Measurements from ENCODE around the gene GOLGA6A.
A peak's percentile ranks its signal among the peaks of the same experiment; 100 is the strongest.
"Not testable (repeated sequence)": the region's sequence is repeated elsewhere in the genome, so short reads cannot be mapped to it uniquely, and the experiment has no call there.

Gene GOLGA6A

DNA sequence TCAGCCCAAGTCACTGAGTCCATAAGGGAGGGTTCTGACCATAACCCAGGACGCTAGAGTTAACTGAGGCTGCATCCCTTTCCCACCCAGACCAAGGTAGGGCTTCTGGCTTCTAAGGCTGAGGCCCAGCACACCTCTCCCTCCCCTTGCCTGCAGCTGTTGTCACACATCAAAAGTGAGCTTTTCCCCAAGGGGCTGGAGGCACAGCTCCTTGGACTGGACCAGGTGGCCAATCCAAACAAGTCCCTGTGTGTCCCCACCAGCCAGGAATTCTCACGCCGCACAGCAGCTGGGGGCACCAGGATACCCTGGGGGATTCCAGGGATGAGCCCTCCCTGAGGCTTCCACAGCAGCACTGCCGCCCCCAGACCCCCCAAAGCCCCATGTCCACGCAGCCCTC is 25.8 kb upstream of the GOLGA6A start:
- DNase-seq (ENCODE audit: low spot score) = no peak

DNA sequence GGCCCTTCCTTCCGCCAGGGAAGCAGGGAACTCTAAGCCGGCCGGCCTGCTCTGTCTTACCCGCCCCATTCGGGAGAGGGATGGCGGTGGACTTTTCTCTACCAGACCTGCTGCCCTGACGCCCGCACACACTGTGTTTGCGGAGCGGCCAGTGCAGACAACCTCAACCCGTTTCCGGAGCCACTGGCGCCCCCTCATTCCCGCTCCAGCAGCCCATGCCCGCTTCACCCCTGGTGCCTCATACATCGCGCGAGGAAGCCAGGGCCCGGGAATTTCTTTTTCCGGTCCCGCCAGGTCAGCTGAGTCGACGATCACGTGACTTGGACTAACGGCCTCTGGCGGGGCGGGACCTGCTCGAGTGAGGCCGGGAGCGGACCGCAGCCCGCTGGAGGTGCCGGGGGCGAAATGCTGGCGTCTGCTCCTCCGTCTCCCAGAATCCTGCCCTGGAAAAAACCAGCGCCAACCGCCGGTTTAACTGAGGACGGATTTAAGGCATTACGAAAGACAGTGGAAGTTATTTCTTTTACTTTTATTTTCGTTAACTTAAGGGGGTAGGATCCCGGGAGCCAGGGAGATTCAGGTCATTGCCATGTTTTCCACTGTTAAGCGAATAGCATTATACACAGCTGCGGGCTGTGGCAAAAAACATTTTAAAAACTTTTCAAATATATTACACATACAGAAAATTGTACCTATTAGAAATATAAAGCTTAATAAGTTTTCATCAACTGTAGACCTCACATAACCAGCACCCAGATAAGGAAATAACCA is 17.8 kb upstream of the GOLGA6A start:
- peak; percentile 75 for DNase-seq (ENCODE audit: low spot score)

DNA sequence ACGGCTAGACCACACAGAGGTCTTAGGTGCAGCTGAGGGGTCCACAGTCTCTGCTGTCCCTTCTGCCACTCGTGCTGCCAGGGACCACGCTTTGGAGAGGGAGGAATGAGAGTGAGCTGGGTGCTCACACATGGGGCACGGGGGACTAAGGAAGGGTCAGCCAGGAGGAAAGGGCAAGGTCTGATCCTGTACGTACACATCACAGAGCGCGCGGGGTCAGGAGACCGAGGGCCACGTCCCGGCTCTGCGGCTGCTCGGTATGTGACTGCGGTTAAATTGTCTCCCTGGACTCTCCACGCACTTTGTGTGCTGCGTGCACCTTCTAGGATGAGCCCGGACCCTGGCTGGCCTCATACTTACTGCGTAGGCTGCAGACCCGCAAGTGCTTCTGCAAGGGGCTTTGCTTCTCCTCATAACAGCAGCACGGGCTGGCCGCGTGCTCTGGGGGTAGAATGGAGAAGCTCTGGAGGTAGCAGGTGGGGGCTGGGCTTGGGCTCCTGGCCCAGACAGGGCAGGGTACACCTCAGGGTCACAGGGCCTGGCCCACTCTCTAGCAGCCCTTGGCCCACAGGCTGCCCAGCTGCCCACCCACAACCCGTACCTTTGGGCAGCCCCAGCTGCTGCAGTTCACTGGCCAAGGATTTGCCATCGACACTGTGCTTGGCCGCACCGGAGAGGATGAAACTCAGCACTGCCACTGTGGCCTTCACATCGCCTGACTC is 14.6 kb upstream of the GOLGA6A start:
- DNase-seq (ENCODE audit: low spot score) = not testable (repeated sequence)

DNA sequence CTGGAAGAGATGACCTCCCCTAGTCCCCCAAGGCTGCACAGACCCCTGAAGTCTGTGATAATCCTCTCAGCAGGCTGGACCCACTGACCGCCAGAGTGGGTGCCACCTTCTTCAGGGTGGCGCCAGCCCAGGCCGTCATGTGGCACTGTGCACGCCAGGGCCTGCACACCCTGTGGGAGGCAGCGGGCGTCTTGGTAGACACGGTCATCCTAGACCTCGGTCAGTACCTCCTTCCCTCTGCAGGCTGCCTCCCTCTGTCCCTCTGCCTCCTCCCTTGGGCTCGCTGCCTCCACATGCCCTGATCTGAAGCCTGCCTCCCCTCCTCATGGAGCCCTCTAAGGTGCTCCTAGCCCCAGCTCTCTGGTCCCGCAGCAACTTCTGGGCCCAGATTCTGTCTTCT is 13.3 kb upstream of the GOLGA6A start:
- DNase-seq (ENCODE audit: low spot score) = not testable (repeated sequence)

DNA sequence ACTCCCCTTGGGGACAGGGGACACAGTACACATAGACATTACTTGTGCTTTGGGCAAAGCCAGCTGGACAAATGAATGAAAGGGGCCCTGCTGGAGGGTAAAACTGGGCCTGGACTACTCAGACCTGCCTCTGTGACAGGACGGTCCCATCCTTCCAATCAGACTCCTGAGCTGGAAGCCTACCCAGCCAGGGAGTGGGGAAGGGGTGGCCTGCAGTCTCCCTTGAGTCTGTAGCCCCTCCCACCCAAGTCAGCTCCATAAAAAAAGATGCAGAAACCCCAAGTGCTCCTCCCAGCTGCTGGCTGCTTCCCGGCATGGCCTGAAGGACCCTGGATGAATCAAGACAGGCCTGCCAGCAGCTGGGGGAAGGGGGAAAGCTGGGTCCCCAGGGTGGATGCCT is 12.2 kb upstream of the GOLGA6A start:
- not testable (repeated sequence) for DNase-seq (ENCODE audit: low spot score)

DNA sequence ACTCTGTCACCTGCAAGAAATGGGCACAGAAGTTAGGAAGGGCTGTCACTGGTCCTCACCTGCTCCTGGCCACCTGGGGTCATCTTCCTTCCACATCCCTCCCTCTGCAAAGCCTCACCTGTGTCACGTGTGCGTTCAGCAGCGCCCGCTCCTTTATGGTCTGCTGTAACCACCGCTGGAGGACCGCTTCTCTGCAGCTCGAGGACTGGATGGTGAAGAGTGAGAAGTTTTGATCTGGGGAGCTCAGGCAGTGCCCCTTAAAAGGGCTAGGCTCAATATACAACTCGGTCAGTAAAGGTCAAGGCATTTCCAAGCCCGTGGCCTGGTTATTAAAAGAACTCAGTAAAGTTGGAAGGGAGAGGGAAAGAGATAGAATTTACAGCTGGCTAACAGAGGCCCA is 6.6 kb downstream of the GOLGA6A start:
- DNase-seq (ENCODE audit: low spot score) = not testable (repeated sequence)

DNA sequence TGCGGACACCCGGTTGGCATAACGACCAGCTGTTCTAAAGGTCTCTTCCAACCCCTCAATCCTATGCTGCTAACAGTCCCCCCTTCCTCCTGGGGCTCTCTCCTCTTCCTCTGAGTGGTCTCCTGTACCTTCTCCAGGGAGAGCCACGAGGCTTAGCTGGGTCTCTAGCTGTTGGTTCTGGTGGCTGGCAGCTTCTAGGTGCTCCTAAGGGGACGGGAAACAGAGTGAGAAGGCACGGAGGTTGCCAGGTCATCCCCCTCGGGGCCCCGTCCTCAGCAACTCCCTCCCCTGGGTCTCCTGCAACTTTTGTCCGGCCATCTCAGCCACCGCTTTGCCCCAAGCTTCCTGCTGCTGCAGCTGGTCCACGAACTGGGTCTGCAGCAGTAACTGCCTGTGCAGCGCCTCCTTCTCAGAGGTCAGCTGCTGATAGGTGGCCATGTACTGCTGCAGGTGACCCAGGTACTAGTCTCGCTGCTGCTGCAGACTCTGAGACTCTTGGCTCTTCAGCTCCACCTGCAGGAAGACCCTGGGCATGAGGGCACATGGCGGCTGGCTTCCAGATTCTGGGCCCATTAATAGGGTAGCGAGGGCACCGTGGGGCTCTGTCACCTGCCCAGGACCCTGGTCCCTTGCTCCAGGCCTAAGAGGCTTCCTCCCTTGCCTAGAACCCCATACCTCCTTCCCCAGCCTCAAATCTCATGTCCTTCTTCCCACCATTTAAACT is 9.6 kb downstream of the GOLGA6A start:
- DNase-seq (ENCODE audit: low spot score) = not testable (repeated sequence)

DNA sequence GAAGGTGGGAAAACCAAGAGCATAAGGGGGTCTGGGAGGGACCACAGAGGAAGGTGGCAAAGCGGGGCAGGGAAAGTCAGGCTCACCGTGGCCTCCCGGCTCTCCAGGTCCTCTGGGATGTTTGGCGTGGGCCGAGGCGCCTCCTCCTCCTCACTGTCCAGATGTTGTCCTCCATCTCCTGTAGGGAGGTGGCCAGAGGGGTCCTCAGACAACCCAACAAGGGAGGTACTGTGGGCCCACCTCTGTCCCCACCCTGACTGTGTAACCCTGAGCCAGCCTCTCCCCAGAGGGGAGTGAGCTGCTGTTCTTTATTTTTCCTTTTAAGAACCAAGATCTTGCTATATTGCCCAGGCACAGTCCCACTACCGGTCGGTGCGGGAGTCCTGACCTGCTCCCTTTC is 10.2 kb downstream of the GOLGA6A start:
- DNase-seq (ENCODE audit: low spot score) = not testable (repeated sequence)

DNA sequence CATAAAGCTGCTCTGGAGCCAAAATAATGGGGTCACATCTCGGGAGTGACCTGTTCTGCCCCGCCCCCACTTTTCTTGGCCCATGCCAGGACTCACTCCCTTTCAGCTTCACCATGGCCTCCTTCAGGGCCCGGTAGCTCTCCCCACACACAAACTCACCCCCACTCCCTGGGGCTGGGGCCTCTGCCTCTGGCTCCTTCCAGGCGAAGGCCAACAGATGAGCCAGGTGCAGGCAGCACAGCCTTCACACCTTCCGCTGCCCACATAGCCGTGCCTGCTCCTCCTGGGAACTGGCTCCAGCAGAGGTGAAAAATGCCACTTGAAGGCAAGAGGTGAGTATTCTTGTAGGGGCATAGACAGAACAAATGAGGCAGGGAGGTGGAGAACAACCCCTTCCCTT is 10.7 kb downstream of the GOLGA6A start:
- DNase-seq (ENCODE audit: low spot score) = not testable (repeated sequence)

DNA sequence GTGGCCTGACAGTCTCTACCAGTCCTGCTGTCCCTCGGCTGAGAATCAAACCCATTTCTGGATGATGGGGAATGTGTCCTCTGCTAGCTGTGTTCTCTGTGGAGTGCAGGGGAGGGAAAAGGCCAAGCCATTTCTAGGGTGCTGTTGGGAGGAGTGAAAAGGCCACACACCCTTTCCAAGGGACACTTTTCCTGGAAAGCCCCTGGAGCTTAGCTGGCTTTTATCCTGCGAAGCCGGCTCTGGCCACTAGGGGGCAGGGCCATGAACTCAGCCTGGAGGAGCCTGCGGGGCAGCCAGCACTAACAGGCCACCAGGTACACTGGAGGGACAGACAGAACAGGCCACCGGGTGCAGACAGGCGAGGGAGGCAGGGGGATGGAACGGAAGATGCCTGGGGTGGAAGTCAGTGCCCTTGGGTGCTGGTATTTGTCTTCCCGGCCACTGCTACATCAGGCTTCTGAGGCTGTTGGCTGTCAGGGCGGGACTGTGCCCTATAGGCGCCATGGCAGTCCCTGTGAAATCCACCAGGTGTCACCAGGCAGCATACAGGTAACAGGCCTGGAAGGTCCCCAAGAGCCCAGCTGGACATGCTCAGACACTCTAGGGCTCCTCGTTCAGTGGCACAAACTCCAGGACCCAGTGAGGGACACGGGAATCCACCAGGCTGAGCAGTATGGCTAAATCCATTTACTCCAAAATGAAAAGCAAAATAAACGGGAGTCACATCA is 16.5 kb downstream of the GOLGA6A start:
- DNase-seq (ENCODE audit: low spot score) = not testable (repeated sequence)

DNA sequence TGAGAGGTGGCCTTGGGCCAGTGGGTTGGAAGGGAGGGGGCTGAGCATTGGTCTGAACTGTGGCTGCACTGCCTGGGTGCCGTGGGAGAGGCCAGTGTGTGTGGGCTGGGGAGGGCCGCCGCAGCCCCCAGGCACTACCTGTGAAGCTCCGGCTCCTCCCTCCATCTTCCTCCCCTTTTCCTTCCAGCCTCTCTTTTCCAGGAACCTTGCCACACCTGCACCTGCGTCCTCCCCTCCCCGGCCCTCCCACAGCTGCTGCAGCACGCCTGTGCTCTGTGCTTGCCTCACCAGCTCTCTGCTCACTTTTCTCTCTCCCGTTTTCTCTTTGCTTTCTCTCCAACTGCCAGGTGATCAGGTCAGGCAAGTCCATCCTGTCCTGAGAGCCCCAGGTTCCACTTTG is 17.5 kb downstream of the GOLGA6A start:
- not testable (repeated sequence) for DNase-seq (ENCODE audit: low spot score)

DNA sequence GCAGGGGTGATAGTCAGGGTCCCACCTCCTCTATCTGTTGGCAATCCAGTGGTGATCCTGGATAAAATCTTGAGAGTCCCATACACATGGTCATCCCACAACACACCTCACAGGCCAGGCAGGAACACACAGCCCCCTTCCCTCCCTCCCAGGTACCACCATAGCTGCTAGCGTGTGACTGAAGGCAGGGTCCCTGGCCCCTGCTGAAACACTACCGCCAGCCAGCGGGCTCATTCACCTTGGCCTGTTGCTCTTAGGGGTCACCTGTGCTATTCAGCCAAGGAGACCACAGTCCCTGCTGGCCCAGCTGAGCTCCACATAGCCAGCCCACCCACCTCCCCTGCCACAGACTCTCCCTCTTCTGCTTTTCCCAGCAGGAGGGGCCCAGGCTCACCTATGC is 18.2 kb downstream of the GOLGA6A start:
- not testable (repeated sequence) for DNase-seq (ENCODE audit: low spot score)

DNA sequence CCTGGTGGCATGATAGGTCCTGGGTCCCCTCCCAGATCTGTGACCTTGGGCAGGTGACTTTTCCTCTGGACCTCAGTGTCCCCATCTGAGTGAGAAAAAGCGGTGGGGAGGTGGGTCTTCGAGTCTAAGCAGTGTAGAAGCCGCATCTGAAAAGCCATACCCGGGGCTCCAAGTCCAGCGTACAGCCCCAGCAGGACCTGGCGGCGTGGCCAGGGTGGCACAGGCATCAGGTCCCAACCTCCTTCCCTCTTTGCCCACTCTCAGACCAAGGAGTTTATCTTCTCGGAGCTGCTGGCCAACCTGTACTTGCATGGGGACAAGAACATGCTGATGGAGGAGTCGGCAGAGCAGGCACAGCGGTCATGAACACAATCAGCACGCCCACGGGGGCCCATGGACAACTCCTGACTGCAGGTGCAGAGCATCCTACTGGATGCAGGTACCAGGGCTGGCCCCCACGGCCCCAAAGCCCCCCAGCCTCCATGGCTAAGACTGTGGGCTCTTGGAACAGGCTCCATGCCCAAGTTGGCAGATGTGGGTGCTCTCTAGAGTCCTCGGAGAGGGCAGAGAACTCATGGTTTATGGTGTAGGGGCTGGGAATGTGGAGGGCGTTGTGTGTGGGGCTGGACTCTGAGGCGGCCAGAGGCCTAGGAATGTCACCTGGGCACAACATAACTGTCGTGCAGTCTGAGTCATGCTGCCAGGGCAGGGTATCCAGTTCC is 18.8 kb downstream of the GOLGA6A start:
- not testable (repeated sequence) for DNase-seq (ENCODE audit: low spot score)

DNA sequence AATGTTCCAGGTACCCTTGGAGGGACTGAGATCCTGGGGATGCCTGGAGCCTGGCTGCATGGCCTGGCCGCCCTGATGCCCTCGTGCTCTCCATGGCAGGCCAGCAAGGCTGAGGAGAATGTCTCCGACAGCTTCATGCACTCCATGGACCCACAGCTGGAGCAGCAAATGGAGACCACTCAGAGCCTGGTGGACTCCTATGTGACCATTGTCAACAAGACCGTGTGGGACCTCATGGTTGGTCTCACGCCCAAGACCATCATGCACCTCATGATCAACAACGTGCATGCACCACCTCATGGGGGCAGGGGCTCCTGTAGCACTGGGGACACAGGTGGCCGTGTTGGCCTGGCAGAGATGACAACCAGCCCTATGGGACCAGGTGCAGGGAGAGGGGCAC is 19.7 kb downstream of the GOLGA6A start:
- DNase-seq (ENCODE audit: low spot score) = no peak

DNA sequence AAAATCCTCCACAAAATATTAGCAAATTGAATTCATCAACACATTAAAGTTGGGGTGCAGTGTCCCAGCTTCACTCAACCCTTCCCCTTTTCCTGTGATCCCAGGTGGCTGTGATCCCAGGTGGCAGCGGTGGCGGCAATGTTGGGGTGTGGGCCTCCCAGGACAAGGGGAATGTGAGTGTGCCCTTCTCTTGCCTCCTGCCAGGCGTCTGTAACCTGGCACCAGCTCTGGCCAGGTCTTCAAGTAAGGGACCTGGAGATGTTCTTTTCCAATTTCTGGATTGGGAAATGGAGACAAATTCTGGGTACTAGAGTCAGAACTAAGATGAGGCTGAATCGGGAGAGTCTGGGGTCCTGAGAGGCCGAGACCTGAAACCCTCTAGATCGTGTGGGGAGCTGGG is 20.1 kb downstream of the GOLGA6A start:
- DNase-seq (ENCODE audit: low spot score) = no peak

DNA sequence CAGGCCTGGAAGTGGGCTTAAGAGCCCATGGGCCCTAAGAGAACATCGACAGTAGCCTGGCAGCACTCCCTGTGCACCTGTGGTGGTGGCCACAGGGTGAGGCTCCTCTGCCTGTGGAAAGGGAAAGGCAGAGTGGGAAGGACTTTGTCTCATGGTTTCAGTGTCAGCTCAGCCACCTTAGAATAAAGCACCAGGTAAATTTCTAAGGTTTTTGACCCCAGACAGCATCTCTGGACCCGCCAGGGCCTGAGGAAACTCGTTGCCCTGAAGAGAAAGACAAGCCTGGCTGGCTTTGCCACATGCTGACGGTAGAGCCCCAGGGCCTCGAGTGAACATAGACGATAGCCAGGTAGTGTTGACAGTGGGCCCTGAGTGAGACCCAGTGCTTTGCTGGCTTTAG is 22.1 kb downstream of the GOLGA6A start:
- no peak for DNase-seq (ENCODE audit: low spot score)

DNA sequence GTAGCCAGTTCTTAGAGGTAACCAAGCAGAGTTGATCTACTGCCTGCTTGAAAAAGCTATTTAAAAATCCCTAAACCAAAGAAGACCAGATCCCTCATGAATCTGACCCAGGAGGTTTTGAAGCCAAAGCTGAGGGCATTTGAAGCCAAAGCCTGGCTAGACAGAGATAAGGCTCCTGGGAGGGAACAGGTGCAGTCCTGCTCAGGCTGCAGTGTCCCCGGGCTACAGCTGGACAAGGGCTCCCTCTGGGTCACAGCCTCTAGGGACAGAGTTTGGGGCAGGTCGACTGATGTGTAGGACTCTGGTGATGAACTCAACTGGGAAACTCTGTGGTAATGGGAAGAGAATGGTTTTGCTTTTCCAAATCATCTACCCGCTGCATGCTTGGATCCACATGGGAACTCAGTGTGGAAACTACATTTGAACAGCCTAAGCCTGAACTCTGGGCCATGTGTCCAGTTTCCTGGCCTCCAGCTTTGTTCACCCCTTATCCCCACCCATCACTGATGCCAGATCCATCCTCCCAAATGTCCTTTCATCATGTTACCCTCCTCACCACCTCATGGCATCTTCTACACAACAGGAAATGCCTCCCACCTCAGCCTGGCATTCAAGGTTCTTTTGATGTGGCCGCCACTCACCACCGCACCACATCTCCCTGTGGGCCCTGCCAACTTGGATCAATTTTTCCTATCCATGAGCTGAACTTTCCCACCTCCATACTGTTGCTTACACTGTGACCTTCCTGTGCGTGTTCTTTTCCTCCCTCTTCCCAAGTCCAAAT is 23.1 kb downstream of the GOLGA6A start:
- DNase-seq (ENCODE audit: low spot score) = not testable (repeated sequence)

DNA sequence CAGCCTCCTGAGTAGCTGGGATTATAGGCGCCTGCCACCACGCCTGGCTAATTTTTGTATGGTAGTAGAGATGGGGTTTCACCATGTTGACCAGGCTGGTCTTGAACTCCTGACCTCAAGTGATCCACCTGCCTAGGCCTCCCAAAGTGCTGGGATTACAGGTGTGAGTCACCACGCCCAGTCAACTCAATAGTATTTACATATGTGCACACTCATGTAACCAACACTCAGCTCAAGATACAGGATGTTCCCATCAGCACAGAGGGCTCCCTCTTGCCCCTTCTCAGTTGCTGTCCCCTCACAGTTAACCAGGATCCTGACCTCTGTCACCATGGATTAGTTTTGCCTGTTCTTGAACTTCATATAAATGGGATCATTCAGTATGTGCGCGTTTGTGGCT is 26.0 kb downstream of the GOLGA6A start:
- not testable (repeated sequence) for DNase-seq (ENCODE audit: low spot score)

DNA sequence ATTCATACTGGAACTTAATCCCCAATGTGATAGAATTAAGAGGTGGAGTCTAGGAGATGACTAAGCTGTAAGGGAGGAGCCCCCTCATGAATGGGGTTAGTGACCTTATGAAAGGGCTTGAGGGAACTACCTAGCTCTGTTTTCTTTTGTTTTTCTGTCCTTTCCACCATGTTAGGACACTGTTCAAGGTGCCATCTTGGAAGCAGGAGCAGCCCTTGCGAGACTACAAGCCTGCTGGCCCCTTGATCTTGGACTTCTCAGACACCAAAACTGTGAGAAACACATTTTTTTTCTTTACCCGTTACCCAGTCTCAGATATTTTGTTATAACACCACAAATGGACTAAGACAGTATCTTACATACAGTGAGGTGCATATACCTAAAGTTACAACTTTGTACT is 26.5 kb downstream of the GOLGA6A start:
- no peak for DNase-seq (ENCODE audit: low spot score)

DNA sequence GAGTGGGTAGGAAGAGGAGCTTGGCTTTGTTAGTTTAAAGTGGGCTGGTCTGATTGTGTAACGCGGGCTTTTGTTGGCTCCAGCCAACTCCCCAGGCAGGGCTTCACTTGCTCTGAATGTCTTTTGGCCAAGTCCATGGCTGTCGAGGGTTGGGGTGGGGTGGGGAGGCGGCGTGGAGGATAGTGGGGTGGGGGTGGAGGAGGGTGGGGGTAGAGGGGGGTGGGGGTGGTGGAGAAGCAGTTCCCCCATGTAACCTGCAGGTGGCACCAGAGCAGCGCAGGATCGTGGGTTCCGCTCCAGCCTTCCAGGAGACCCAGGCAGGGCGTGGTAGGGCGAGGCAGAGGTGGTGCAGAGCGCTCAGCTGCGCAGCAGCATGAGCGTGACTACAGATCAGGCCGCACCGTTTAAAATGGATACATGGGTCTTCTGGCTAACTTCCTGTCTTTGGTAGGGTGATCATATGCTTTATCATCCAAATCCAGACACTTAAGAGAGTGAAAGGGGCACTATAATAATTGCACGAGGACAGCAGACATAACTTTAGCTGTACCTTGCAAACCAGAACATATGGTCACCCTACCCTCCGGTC is 28.3 kb downstream of the GOLGA6A start:
- peak; percentile 78 for DNase-seq (ENCODE audit: low spot score)
